AG10803 (cell line): ENCODE measurements around the gene ZNF638.

Source experiments
- DNase-seq: peaks from one replicate; pipeline ENCODE4 v3.0.0; 2010; ENCODE audit warnings: low read depth
- H3K4me3 ChIP-seq: 2 replicates; pipeline ENCODE4 v1.5.1; 2011; ENCODE audit warnings: mild to moderate bottlenecking, low read length, control low read depth
- TF ChIP-seq, protein P1 (sequence below): conservative IDR thresholded peaks from 2 replicates; pipeline ENCODE4 v1.5.1; 2011; ENCODE audit warnings: mild to moderate bottlenecking, low read length, control low read depth, inconsistent platforms

The ZNF638 gene

DNA sequence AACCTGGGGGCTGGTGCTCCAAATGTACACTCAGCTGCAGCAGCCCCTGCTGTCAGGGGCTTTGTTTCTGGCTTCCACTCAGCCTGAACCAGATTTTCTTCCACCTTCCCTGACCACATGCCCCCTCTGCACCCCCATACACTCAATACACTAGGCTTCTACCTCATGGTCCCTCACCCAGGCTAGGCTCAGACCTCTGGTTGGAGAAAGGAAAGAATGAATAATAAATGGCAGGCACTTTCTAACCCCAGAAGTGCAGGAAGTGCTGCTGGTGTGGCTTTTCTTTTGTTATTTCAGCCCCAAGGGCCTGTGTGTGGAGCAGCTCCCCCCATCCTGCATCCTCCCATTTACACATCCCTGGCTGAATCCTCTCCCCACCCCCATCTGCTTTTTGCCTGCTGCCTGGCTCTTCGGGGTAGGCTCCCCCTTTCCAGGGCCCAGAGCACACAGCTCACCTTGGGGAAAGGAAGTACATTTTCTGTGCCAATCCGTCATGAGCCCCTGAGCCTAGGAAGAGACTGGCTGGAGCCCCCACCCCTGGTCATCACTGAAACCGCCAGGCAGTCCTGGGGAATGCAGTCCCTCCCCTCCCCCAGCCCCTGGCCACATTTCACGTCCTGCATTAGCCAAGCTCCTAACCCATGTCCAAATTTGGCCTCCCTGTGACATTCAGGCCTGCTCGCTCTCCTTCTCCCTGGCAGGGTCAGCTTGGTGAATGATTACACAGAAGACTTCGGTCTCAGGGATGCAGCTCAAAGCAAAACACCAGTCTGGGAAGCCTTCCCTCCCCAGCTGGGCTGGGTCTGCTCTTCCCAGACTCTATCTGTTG is 124.4 kb downstream of the ZNF638 start:
- DNase-seq = no peak
- no peak overlapping the region for H3K4me3 ChIP-seq
- TF ChIP-seq, protein P1, sequence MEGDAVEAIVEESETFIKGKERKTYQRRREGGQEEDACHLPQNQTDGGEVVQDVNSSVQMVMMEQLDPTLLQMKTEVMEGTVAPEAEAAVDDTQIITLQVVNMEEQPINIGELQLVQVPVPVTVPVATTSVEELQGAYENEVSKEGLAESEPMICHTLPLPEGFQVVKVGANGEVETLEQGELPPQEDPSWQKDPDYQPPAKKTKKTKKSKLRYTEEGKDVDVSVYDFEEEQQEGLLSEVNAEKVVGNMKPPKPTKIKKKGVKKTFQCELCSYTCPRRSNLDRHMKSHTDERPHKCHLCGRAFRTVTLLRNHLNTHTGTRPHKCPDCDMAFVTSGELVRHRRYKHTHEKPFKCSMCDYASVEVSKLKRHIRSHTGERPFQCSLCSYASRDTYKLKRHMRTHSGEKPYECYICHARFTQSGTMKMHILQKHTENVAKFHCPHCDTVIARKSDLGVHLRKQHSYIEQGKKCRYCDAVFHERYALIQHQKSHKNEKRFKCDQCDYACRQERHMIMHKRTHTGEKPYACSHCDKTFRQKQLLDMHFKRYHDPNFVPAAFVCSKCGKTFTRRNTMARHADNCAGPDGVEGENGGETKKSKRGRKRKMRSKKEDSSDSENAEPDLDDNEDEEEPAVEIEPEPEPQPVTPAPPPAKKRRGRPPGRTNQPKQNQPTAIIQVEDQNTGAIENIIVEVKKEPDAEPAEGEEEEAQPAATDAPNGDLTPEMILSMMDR = no peak

DNA sequence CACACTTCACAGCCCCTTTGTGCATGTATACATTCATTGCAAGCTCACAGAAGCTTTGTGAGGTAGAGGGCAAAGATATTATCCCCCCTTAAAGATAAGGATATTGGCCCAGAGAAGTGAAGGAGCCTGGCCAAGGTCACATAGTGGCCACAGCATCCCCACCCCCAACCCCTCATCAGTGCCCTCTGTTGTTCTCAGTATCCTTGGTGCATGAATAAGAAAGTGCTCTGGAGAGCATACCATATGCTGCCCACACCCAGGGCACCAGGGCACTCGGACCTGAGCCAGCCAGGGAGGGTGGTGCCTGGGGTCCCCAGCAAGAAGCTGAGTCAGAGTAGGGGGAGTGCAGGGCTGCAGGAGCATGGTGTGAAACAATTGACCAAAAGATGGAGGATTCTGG is 125.0 kb downstream of the ZNF638 start:
- no peak overlapping the region for H3K4me3 ChIP-seq
- TF ChIP-seq, protein P1 = no peak
- DNase-seq = no peak

DNA sequence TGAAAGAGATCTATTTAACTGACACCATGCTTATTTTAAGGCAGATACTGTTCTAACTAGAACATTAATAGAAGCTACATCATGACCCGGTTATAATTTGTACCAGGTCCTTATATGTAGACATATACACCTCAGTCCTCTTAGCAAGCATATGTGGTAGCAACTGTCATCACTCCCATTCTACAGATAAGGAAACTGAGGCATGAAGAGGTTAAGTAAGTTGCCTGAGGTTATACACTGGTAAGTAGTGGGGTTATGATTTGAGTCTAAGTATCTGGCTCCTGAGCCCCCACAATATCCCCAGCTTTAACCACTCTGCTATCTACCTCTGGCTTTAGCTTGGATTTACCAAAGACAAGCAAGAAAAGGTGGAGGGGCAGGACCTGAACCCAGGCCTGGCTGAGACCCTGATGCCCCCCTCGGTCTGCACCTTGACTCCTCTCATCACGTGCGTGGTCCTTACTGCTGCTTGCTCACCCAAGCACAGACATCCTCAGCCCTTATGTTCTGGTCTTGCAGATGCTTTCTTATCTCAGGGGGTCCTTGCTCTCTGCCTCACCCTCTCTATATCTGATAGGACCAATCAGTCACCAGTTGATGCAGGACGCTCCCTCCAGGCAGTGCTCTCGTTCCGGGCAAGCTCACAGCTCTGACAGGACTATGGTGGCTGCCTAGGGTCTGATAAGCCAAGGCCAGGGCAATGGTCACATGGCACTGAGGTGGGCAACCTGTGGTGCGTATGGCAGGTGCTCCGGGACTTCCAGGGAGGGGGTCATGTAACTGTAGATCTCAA is 125.7 kb downstream of the ZNF638 start:
- no peak for DNase-seq
- TF ChIP-seq, protein P1 = no peak

DNA sequence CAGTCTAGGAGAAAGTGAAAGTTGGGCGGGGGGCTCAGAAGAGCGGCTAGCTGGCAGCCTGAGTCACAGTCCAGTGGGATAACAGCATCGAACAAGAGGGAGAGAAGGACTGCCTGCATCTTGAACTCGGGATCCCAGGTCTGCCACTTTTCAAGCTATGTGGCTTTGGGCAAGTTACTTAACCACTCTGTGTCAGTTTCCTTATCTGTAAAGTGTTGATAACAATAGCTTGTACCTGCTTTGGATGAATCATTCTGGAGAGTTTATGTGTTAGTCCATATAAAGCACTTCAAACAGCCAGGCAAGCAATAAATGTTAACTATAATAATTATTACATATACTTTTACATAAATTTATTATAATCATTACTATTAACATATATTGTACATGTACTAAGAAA is 126.3 kb downstream of the ZNF638 start:
- TF ChIP-seq, protein P1 = no peak
- no peak overlapping the region for H3K4me3 ChIP-seq
- DNase-seq = no peak

More for the DNA sequence above, 125.7 kb downstream of the ZNF638 start:
- H3K4me3 ChIP-seq = no peak overlapping the region

DNA sequence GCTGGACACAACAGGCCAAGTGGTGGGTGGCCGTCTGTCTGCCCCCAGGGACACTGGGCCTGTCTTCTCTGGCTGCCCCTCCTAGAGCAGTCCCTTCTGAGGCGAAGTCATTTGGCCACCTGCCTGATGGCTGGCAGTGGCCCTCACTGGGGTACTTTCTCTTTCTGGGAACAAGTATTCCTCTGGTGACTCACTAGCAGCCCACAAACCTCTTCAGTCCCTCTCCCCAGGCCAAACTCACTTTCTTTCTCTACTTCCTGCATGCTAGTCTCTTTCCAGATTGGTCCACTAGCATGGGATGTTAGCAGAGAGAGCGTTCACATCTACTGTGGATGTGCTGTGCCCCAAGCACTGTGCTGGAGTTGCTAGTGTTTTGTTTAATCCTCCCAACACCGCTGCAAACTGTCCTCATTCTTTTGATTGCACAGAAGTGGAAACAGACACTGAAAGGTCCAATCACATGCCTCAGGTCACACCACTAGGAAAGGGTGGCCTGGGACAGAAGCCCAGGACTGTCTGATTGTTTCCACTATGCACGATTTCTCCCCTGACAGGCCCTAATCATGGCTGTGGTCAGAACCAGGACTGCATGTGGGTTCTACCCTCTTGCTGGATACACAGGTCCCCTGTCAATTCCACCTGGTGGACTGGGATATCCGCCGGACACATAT is 127.0 kb downstream of the ZNF638 start:
- peak; percentile 56 for DNase-seq
- no peak overlapping the region for H3K4me3 ChIP-seq
- TF ChIP-seq, protein P1 = no peak

DNA sequence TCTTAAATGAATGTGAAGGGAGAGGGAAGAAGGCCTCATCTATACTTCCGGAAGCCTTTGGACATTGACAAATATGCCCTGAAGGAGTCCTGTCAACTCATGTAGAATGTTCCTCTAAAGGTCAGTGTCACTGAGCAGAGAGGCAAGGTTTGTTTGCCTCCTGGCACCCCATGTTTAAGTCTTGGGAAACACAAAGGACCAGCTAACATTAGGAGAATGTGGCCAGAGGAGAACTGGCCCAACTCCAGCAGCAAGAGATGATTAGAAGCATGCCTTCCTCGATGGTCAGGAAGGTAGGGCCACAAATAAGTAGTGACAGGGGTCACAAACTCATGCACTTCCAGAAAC is 127.5 kb downstream of the ZNF638 start:
- DNase-seq = peak; percentile 33
- TF ChIP-seq, protein P1 = no peak
- H3K4me3 ChIP-seq = no peak overlapping the region
